Epithelial cell of proximal tubule (primary cell): ENCODE measurements around the gene IMMP2L. TPM values are rescaled to one million over a fixed set of nuclear protein-coding genes. Genes with fewer than 3 reads are reported as not detected.

Source experiments
- DNase-seq: peaks from one replicate; pipeline ENCODE4 v3.0.0-alpha.2; 2011; ENCODE audit warnings: low read depth
- H3K4me3 ChIP-seq: 2 replicates; pipeline ENCODE4 v1.5.1; 2011; ENCODE audit warnings: low read depth, mild to moderate bottlenecking, low read length
- total RNA-seq: library from RNA; depleted of rRNA; stranded (reverse); fragments of >200 nt; gene quantifications from 2 replicates; pipeline ENCODE4 v1.2.3, GENCODE V29; 2015
- TF ChIP-seq, protein P1 (sequence below): conservative IDR thresholded peaks from 2 replicates; pipeline ENCODE4 v1.5.1; 2012; ENCODE audit warnings: low read depth, mild to moderate bottlenecking, low read length

IMMP2L gene
- total RNA-seq, 1 donor from 2014 or later, result 8.4 TPM

- DNase-seq, result no peak
- TF ChIP-seq, protein P1, sequence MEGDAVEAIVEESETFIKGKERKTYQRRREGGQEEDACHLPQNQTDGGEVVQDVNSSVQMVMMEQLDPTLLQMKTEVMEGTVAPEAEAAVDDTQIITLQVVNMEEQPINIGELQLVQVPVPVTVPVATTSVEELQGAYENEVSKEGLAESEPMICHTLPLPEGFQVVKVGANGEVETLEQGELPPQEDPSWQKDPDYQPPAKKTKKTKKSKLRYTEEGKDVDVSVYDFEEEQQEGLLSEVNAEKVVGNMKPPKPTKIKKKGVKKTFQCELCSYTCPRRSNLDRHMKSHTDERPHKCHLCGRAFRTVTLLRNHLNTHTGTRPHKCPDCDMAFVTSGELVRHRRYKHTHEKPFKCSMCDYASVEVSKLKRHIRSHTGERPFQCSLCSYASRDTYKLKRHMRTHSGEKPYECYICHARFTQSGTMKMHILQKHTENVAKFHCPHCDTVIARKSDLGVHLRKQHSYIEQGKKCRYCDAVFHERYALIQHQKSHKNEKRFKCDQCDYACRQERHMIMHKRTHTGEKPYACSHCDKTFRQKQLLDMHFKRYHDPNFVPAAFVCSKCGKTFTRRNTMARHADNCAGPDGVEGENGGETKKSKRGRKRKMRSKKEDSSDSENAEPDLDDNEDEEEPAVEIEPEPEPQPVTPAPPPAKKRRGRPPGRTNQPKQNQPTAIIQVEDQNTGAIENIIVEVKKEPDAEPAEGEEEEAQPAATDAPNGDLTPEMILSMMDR, result no peak
- H3K4me3 ChIP-seq, result no peak overlapping the region
Measured at GRCh38 chr7:110685899-110686298, 876.4 kb downstream of the IMMP2L start.

GRCh38 chr7:110681941-110682340, 880.4 kb downstream of the IMMP2L start:
- no peak overlapping the region for H3K4me3 ChIP-seq
- DNase-seq, result no peak
- TF ChIP-seq, protein P1, result no peak

GRCh38 chr7:110677405-110677804, 884.9 kb downstream of the IMMP2L start:
- DNase-seq, result no peak
- no peak overlapping the region for H3K4me3 ChIP-seq
- TF ChIP-seq, protein P1, result no peak

DNA sequence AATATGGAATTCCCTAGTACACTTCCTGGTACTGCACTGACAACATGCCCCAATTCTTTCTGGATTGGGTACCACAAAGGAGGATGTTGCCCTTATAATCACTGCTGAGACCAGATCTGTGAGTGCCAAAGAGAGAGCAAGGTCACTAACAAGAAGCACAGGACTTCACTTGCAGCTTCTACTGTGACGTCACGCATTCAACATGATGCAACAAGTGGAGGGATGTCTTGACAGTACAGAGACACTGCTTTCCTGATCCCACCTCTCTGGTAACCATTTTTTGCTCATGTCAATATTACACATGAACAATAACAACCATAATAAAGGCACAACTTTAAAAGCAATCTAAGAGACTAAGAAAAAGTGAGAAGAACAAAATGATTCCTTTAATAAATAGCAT, 885.5 kb downstream of the IMMP2L start:
- DNase-seq, result no peak
- TF ChIP-seq, protein P1, result no peak
- H3K4me3 ChIP-seq, result no peak overlapping the region

DNA sequence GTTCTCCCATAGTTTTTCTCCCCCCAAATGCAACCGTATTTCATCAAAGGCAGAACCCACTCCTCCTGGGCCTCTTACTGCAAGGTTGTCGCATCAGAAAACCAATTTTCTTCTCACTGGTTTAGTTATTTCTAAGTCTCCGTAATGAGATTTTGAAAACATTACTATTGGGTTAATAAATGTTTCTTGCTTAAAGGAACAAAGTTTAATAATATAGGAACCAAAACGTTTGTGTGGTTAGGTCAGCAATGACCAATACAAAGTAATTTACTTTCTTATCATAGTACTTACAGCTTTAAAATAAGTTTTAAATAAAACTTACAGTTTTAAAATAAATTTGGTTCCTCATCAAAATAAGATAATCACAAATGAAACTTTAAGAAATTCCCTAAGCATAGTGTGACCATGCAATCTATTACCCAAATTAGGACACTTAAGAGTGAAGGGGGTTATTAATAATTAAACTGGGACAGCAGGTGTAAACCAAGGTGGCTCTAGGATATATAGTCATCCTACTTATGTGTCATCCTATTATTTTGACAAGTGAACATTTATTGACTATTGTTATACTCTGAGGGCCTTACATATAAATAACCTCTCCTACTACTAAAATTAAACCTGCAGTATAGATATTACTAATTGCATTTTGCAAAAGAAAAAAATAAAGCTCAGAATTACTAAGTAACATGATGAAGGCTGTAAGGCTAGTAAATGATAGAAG, 886.7 kb downstream of the IMMP2L start:
- TF ChIP-seq, protein P1, result no peak

GRCh38 chr7:110673148-110673547, 889.1 kb downstream of the IMMP2L start:
- DNase-seq, result no peak
- TF ChIP-seq, protein P1, result no peak

More for the DNA sequence above, 886.7 kb downstream of the IMMP2L start:
- DNase-seq, result no peak
- no peak overlapping the region for H3K4me3 ChIP-seq

DNA sequence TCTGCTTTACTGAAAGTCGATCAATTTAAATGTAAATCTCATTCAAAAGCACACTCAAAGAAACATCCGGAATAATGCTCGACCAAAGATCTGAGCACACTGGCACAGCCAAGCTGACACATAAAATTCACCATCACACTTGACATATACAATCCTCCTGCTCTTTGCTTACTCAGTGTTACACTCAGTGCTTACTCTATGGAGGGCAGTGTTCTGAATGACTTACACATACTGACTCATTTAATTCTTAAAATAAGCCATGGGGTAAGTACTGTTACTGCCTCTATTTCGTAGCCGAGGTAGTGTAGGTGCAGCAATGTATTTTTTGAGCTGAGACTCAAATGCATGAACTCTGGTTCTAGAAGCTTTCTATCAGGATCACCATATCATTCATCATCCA, 892.9 kb downstream of the IMMP2L start:
- no peak for DNase-seq
- H3K4me3 ChIP-seq, result no peak overlapping the region
- TF ChIP-seq, protein P1, result no peak

More at GRCh38 chr7:110673148-110673547, 889.1 kb downstream of the IMMP2L start:
- H3K4me3 ChIP-seq, result no peak overlapping the region
